AG04450 (cell line): ENCODE measurements around the gene PRC1. TPM values are rescaled to one million over a fixed set of nuclear protein-coding genes. Genes with fewer than 3 reads are reported as not detected.
A peak's percentile ranks its signal among the peaks of the same experiment; 100 is the strongest.

Experiments
- CTCF ChIA-PET: fragments of 300-600, 350-600 bp; formaldehyde crosslinking; extraction: SDS; loops from one replicate; lab custom pipeline; 2022; ENCODE audit warnings: antibody characterized with exemption, inconsistent platforms; lab: Charles Lee
- POLR2A ChIA-PET: fragments of 350-600 bp; formaldehyde crosslinking; extraction: SDS; loops from one replicate; lab custom pipeline; 2021; ENCODE audit warnings: antibody characterized with exemption, inconsistent platforms; lab: Yijun Ruan, JAX
- DNase-seq: peaks from one replicate; pipeline ENCODE4 v3.0.0-alpha.2; 2011; ENCODE audit warnings: low read depth, low spot score
- H3K27ac ChIP-seq: one replicate; pipeline ENCODE4 v1.5.1; 2012; ENCODE audit warnings: low read depth, low read length, control low read depth
- H3K27me3 ChIP-seq: one replicate; pipeline ENCODE4 v1.6.0; 2012; ENCODE audit warnings: low read length; ENCODE audit not compliant: control insufficient read depth, insufficient read depth
- H3K4me3 ChIP-seq: 2 replicates; pipeline ENCODE4 v1.5.1; 2011; ENCODE audit warnings: mild to moderate bottlenecking, low read depth, low read length, control low read depth
- H3K9me3 ChIP-seq: 2 replicates; pipeline ENCODE4 v1.5.1; 2012; ENCODE audit warnings: low read length; ENCODE audit not compliant: control insufficient read depth, insufficient read depth
- polyA plus RNA-seq: library from polyadenylated mRNA; depleted of rRNA; stranded (reverse); fragments of >200 nt; gene quantifications from 2 replicates; pipeline ENCODE4 v1.2.3, GENCODE V29; 2011
- TF ChIP-seq, protein P1 (sequence below): IDR thresholded peaks from 2 replicates; pipeline ENCODE4 v1.5.1; 2011; ENCODE audit warnings: low read depth, low read length, control low read depth, inconsistent platforms

Gene PRC1
- polyA plus RNA-seq, 1 experiment = 77.5 TPM

DNA sequence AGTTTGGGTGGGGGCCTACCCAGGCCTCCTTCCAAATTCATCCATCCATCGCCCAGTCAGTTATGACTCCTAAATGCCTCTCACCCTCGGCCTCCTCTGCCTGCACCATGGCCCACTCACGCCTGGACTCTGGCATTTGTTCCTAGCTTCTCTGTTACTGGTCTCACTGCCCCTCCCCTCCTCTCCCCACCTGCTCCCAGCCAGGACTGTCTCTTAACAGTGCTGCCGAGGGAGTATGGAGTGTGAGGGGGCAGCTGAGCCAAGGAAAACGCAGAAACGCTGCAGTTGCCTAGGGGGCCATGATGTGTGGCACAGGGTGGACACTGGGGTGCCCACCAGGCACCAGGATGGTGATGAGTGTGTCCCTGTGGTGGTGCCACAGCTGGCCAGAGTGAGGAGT is 36.5 kb downstream of the PRC1 start:
- DNase-seq = no peak
- ChIA-PET POLR2A (no interaction called here), CTCF (interaction anchor here (1.1 to 8.7 kb wide), 15 partner anchors 9 to 318 kb away, joined by 3 to 157 read pairs (median 27); partner anchors contain the start of genes HDDC3 and UNC45A)
- TF ChIP-seq, protein P1, sequence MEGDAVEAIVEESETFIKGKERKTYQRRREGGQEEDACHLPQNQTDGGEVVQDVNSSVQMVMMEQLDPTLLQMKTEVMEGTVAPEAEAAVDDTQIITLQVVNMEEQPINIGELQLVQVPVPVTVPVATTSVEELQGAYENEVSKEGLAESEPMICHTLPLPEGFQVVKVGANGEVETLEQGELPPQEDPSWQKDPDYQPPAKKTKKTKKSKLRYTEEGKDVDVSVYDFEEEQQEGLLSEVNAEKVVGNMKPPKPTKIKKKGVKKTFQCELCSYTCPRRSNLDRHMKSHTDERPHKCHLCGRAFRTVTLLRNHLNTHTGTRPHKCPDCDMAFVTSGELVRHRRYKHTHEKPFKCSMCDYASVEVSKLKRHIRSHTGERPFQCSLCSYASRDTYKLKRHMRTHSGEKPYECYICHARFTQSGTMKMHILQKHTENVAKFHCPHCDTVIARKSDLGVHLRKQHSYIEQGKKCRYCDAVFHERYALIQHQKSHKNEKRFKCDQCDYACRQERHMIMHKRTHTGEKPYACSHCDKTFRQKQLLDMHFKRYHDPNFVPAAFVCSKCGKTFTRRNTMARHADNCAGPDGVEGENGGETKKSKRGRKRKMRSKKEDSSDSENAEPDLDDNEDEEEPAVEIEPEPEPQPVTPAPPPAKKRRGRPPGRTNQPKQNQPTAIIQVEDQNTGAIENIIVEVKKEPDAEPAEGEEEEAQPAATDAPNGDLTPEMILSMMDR = no peak
- peaks cover 3% of the 10 kb centered on the region; the same call in 1 of the 2 replicates for H3K9me3 ChIP-seq
- no peaks in the 10 kb centered on the region for H3K27me3 ChIP-seq
- peak overlapping the region; percentile 66 for H3K4me3 ChIP-seq
- H3K27ac ChIP-seq = no peak overlapping the region

GRCh38 chr15:90957031-90957790 is 37.1 kb downstream of the PRC1 start:
- H3K27me3 ChIP-seq = no peaks in the 10 kb centered on the region
- peaks cover 3% of the 10 kb centered on the region; the same call in 1 of the 2 replicates for H3K9me3 ChIP-seq
- ChIA-PET CTCF (interaction anchor here (0.6 to 8.7 kb wide), 45 partner anchors 8 to 1034 kb away, joined by 3 to 157 read pairs (median 6); partner anchors contain the start of genes HDDC3, PRC1, UNC45A and VPS33B), POLR2A (no interaction called here)
- TF ChIP-seq, protein P1 = no peak
- H3K27ac ChIP-seq = no peak overlapping the region
- H3K4me3 ChIP-seq = peak overlapping the region; percentile 66
- no peak for DNase-seq

DNA sequence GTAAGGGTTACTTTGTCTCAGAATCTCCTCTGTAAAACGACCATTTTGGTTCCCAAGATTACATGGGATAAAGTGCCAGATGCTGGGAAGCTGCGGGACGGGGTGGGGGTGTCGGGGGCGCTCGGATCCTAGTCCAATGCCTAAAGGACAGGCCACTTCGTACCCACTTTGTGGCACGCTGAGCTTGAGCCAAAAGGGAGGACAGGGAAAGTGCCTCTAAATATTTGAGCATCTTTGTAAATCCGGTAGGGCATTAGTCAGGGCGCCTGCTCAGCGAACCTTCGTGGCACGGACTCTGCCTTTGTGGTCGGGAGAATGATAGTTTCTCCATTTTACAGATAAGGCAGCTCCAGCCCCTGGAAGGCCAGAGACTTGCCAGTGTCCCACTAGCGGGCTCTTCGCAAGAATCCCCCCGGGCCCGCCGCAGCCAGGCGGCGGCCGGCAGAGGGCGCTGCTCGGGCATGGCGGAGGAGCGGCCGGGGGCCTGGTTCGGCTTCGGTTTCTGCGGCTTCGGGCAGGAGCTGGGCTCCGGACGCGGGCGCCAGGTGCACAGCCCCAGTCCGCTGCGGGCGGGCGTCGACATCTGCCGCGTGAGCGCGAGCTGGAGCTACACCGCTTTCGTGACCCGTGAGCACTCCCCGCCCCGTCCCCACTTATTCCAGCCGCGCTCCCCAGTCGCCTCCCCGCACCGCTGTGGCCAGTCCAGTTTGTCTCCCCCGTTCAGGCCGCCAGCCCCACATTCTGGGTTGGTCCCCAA is 37.9 kb downstream of the PRC1 start:
- DNase-seq = peak; percentile 13
- no peak overlapping the region for H3K27ac ChIP-seq

DNA sequence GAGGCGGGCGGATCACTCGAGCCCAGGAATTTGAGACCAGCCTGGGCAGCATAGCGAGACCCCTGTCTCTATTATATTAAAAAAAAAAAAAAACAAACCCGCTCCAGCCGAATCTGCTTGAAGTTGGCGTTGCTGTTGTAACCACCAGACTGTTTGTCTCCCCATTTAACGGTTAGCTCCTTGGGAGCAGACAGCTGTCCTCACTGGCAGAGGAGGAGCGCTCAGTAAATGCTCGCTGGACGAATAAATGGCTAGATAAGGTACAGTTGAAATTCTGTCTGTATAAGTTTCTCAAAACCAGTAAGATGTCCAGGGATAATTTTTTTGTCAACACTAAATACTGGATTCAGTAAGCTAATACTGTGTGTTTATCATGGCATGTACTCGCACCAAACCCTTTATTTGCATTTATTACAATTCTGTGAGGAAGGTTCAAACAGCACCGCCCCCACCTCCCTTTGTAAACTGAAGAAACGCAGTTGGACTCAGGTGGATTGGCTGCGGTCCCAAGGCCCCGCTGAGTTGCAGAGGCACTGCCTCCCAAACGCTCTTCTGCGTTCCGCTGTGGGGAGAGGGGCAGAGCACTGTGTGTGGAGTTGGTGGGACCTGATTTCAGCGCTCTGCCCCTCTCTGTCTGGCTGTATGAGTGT is 38.6 kb downstream of the PRC1 start:
- Histone ChIP-seq H3K4me3 (peak overlapping the region; percentile 84; the same call in 1 of the 2 replicates), H3K9me3 (peaks cover 3% of the 10 kb centered on the region; the same call in 1 of the 2 replicates), H3K27ac (no peak overlapping the region), H3K27me3 (no peaks in the 10 kb centered on the region)
- DNase-seq = no peak
- TF ChIP-seq, protein P1 = no peak
- CTCF ChIA-PET = interaction anchor here (0.6 to 8.7 kb wide), 34 partner anchors 9 to 1969 kb away, joined by 3 to 157 read pairs (median 10); partner anchors contain the start of genes HDDC3, PRC1 and UNC45A
- POLR2A ChIA-PET = interaction anchor here (1.3 kb wide), 1 partner anchor 316 kb away, joined by 6 read pairs; no protein-coding TSS in a partner anchor

More for the DNA sequence above, 37.9 kb downstream of the PRC1 start:
- POLR2A ChIA-PET = interaction anchor here (1.3 kb wide), 1 partner anchor 315 kb away, joined by 6 read pairs; no protein-coding TSS in a partner anchor
- no peaks in the 10 kb centered on the region for H3K27me3 ChIP-seq
- TF ChIP-seq, protein P1 = peak; percentile 79
- CTCF ChIA-PET = interaction anchor here (0.6 to 8.7 kb wide), 54 partner anchors 8 to 1970 kb away, joined by 3 to 157 read pairs (median 6); partner anchors contain the start of genes HDDC3, PRC1, UNC45A and VPS33B
- peak overlapping the region; percentile 66 for H3K4me3 ChIP-seq
- peaks cover 3% of the 10 kb centered on the region; the same call in 1 of the 2 replicates for H3K9me3 ChIP-seq
